ENCODE results near the gene PROB1. TPM values are rescaled to one million over a fixed set of nuclear protein-coding genes. Genes with fewer than 3 reads are reported as not detected.

Gene PROB1
- total and polyA plus RNA-seq, 2 experiments from 2014 or later, result 15.2 to 42.5 TPM

DNA sequence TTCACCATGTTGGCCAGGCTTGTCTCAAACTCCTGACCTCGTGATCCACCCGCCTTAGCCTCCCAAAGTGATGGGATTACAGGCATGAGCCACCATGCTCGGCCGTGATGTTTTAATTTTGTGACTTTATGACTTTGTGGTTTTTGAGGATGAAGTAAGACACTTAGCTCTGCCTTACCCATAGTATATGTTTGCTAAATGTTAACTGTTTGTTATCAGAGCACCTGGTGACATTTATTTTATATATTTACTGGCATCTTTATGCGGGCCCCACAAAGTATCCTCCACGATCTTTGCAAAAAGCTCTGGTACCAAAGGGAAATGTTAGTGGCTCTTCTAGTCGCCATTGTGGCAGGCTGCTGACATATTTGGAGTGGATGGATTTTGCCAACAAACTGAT, 18.5 kb downstream of the PROB1 start:
- Histone ChIP-seq H3K4me3 (no peak overlapping the region), H3K9me3 (ENCODE audit: low read depth) (no peaks in the 10 kb centered on the region), H3K36me3 (peaks cover 13% of the 10 kb centered on the region), H3K27ac (no peak overlapping the region), H3K4me1 (ENCODE audit: low read depth) (no peaks in the 10 kb centered on the region), H3K27me3 (no peaks in the 10 kb centered on the region)
- no peak for DNase-seq (ENCODE audit: low read depth in 1 of 2, low spot score in 1 of 2)
- TF ChIP-seq, protein P1, sequence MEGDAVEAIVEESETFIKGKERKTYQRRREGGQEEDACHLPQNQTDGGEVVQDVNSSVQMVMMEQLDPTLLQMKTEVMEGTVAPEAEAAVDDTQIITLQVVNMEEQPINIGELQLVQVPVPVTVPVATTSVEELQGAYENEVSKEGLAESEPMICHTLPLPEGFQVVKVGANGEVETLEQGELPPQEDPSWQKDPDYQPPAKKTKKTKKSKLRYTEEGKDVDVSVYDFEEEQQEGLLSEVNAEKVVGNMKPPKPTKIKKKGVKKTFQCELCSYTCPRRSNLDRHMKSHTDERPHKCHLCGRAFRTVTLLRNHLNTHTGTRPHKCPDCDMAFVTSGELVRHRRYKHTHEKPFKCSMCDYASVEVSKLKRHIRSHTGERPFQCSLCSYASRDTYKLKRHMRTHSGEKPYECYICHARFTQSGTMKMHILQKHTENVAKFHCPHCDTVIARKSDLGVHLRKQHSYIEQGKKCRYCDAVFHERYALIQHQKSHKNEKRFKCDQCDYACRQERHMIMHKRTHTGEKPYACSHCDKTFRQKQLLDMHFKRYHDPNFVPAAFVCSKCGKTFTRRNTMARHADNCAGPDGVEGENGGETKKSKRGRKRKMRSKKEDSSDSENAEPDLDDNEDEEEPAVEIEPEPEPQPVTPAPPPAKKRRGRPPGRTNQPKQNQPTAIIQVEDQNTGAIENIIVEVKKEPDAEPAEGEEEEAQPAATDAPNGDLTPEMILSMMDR (IDR thresholded peaks at IDR 0.05; ENCODE audit: low read depth, low read length), result no peak

DNA sequence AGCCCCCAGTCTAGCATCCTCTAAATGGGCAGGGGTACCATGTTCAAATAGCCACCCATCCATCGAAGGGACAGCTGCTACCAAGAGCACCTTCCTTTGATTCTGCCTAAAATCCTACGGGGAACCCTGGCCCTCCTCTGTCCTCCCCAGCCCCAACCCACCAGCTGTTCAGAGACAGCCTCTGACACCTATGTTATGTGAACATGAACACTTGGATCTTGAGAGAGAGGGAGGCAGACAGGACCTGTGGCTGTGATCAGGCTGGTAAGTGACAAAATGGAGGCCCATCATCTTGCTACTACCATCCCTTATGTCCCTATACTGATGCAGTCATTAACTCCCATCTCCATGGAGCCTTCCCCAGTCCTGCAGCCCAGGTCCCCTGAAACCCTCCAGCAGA, 20.0 kb downstream of the PROB1 start:
- Histone ChIP-seq H3K27me3 (no peaks in the 10 kb centered on the region), H3K27ac (no peak overlapping the region), H3K36me3 (peaks cover 16% of the 10 kb centered on the region), H3K4me3 (no peak overlapping the region), H3K4me1 (ENCODE audit: low read depth) (no peaks in the 10 kb centered on the region), H3K9me3 (ENCODE audit: low read depth) (no peaks in the 10 kb centered on the region)
- no peak for DNase-seq (ENCODE audit: low read depth in 1 of 2, low spot score in 1 of 2)
- TF ChIP-seq, protein P1 (IDR thresholded peaks at IDR 0.05; ENCODE audit: low read depth, low read length), result no peak

DNA sequence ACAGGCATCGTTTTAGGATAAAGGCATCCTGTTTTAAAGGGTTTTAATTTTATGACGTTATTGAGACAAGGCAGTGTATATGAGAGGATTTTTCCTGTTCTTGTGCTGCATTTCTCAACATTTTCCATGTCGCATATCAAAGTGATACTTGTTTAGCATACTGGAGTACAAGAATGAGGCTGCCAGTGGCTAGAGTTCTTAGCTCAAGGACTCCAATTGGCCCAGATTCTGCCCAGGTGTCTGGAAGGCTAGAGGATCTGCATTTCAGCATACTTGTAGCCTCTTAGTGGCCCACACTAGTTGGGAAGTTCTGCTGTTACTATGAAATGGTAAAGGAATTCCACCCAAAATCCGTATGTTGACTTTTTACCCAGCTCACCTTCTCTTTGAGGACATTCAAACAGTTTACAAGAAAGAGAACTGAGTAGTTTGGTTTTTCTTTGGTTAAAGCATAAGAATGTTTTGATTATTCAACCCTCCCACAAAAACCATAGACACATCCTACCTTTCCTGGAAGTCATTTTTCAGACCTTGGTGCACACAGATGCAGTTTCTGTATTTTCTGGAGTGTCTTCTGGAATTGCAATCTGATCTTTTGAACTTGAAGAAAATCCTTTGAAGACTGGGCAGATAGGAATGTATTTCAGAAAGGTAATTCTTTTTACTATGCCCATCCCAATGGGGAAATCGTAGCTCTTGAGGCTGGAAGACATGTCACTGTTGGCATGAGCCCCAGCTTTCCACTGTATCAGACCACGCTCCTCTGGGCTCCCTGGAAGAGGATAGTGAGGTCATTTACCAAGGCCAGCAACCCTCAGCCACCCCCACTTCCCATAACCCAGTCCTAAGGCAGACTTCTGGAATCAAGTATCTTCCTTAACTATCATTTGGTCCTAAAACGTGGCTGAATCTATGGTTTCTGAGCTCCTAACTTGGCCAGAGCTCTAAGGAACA, 23.1 kb downstream of the PROB1 start:
- Histone ChIP-seq H3K36me3 (peaks cover 36% of the 10 kb centered on the region), H3K27ac (peak overlapping the region; percentile 30), H3K9me3 (ENCODE audit: low read depth) (no peaks in the 10 kb centered on the region), H3K27me3 (no peaks in the 10 kb centered on the region), H3K4me1 (ENCODE audit: low read depth) (no peaks in the 10 kb centered on the region), H3K4me3 (no peak overlapping the region)
- TF ChIP-seq, protein P1 (IDR thresholded peaks at IDR 0.05; ENCODE audit: low read depth, low read length), result no peak
- DNase-seq (ENCODE audit: low read depth in 1 of 2, low spot score in 1 of 2), result peak in 1 of 2 donors; percentile 42

DNA sequence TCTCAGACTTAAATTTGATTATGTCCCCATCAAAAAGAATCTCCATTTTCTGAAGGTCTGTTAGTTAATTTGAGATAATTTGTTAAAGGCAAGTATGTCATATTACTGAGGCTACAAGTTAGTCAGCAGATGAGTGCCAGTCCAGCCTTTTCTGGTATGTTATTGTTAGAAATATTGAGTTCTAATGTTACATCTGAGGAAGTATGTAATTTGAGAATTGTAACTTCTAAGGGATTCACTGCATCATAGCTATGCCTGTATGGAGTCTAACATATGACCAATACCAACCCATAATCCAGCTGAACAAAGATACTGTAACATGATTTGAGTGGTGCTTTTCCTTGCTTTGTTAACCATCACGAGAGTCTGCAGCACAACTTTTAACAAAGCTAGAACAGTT, 25.7 kb downstream of the PROB1 start:
- Histone ChIP-seq H3K27me3 (no peaks in the 10 kb centered on the region), H3K4me1 (ENCODE audit: low read depth) (no peaks in the 10 kb centered on the region), H3K4me3 (no peak overlapping the region), H3K27ac (no peak overlapping the region), H3K36me3 (peaks cover 58% of the 10 kb centered on the region), H3K9me3 (ENCODE audit: low read depth) (no peaks in the 10 kb centered on the region)
- TF ChIP-seq, protein P1 (IDR thresholded peaks at IDR 0.05; ENCODE audit: low read depth, low read length), result no peak
- DNase-seq (ENCODE audit: low read depth in 1 of 2, low spot score in 1 of 2), result no peak

DNA sequence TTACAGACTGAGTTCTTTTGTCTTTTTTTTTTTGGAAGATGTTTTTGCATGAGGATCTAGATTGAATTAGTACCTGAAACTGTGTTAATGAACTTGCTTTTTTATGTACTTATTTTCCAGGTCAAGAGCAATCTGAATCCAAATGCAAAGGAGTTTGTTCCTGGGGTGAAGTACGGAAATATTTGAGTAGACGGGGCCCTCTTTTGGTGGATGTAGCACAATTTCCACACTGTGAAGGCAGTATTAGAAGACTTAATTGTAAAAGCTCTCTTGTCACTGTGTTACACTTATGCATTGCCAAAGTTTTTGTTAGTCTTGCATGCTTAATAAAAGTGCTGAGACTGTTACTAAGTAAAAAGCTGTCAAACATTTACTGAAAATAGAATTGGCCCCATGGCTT, 26.3 kb downstream of the PROB1 start:
- TF ChIP-seq, protein P1 (IDR thresholded peaks at IDR 0.05; ENCODE audit: low read depth, low read length), result no peak
- H3K9me3 ChIP-seq (ENCODE audit: low read depth), result no peaks in the 10 kb centered on the region
- DNase-seq (ENCODE audit: low read depth in 1 of 2, low spot score in 1 of 2), result no peak
- H3K36me3 ChIP-seq, result peaks cover 64% of the 10 kb centered on the region
- no peaks in the 10 kb centered on the region for H3K27me3 ChIP-seq
- no peaks in the 10 kb centered on the region for H3K4me1 ChIP-seq (ENCODE audit: low read depth)
- no peak overlapping the region for H3K27ac ChIP-seq
- no peak overlapping the region for H3K4me3 ChIP-seq
